OCI-LY7 (cell line): ENCODE data around the gene DPEP2NB. TPM values are rescaled to one million over a fixed set of nuclear protein-coding genes. Genes with fewer than 3 reads are reported as not detected.
"Not testable (repeated sequence)": the region's sequence is repeated elsewhere in the genome, so short reads cannot be mapped to it uniquely, and the experiment has no call there.

Experiments
- BruUV-seq: library from RNA; stranded (reverse); fragments of 400-500 nt; replicated peaks from 2 replicates; lab custom pipeline; 2021; lab: Mats Ljungman, UMichigan
- CTCF ChIA-PET: fragments of 300-600 bp; sonication (Branson Sonifier 250); formaldehyde crosslinking; loops from one replicate; lab custom pipeline; 2022; ENCODE audit warnings: antibody characterized with exemption; ENCODE audit not compliant: unreplicated experiment; lab: Charles Lee
- POLR2A ChIA-PET: fragments of 300-600 bp; sonication (Branson Sonifier 250); formaldehyde crosslinking; loops from one replicate; lab custom pipeline; 2022; ENCODE audit warnings: antibody characterized with exemption; lab: Charles Lee
- DNase-seq: peaks from one replicate; pipeline ENCODE4 v3.0.0-alpha.2; 2015; ENCODE audit warnings: low spot score
- H2AFZ ChIP-seq: fragments of 200-600 bp; sonication (generic), shearing (Covaris generic); 2 replicates; pipeline ENCODE4 v1.6.1; 2014; ENCODE audit warnings: mild to moderate bottlenecking, antibody characterized with exemption, low read length, moderate library complexity
- H3K27ac ChIP-seq: fragments of 200-600 bp; sonication (generic); 2 replicates; pipeline ENCODE4 v1.5.1; 2014; ENCODE audit warnings: mixed run types, low read depth, mild to moderate bottlenecking, moderate library complexity, low read length, inconsistent platforms; ENCODE audit not compliant: poor library complexity, severe bottlenecking
- H3K36me3 ChIP-seq: fragments of 200-600 bp; sonication (generic); 2 replicates; pipeline ENCODE4 v1.6.1; 2014; ENCODE audit warnings: mild to moderate bottlenecking, antibody characterized with exemption, low read length, moderate library complexity, mixed read lengths; ENCODE audit not compliant: insufficient read depth
- H3K4me1 ChIP-seq: fragments of 200-600 bp; sonication (generic); 2 replicates; pipeline ENCODE4 v1.5.1; 2014; ENCODE audit warnings: mild to moderate bottlenecking, low read length; ENCODE audit not compliant: insufficient read depth, poor library complexity, severe bottlenecking
- H3K4me2 ChIP-seq: fragments of 200-600 bp; sonication (generic); 2 replicates; pipeline ENCODE4 v1.6.1; 2014; ENCODE audit warnings: mild to moderate bottlenecking, low read length
- H3K4me3 ChIP-seq: fragments of 200-600 bp; sonication (generic); 2 replicates; pipeline ENCODE4 v1.5.1; 2014; ENCODE audit warnings: mild to moderate bottlenecking, low read depth, low read length; ENCODE audit not compliant: poor library complexity, severe bottlenecking
- H3K79me2 ChIP-seq: fragments of 200-600 bp; sonication (generic); 2 replicates; pipeline ENCODE4 v1.6.1; 2016; ENCODE audit warnings: low read depth, mild to moderate bottlenecking, low read length, moderate library complexity, mixed read lengths; ENCODE audit not compliant: insufficient read depth
- H3K9me2 ChIP-seq: fragments of 200-600 bp; sonication (generic); 2 replicates; pipeline ENCODE4 v1.6.1; 2016; ENCODE audit warnings: mild to moderate bottlenecking, low read length, mixed read lengths; ENCODE audit not compliant: insufficient read depth
- H3K9me3 ChIP-seq: fragments of 200-600 bp; sonication (generic); 2 replicates; pipeline ENCODE4 v1.6.1; 2014; ENCODE audit warnings: mild to moderate bottlenecking, mixed run types, low read length, mixed read lengths
- H4K20me1 ChIP-seq: fragments of 200-600 bp; sonication (generic); 2 replicates; pipeline ENCODE4 v1.6.1; 2014; ENCODE audit warnings: mild to moderate bottlenecking, antibody characterized with exemption, low read length, moderate library complexity, mixed read lengths; ENCODE audit not compliant: insufficient read depth
- EZH2phosphoT487 ChIP-seq: fragments of 200-600 bp; sonication (generic); IDR thresholded peaks from 2 replicates; pipeline ENCODE4 v1.6.1; 2018; ENCODE audit warnings: low read depth, borderline replicate concordance, mild to moderate bottlenecking, mixed run types, antibody characterized with exemption, low read length, moderate library complexity, mixed read lengths
- intact Hi-C: fragments of 100-400 bp; cut with micrococcal nuclease; formaldehyde crosslinking; loops from one replicate; pipeline ENCODE4 v1.10.0; 2022; ENCODE audit not compliant: unreplicated experiment
- total RNA-seq, 2 experiments: library from RNA; depleted of rRNA in 1 of 2; stranded (reverse); fragments of >200 nt in 1 of 2; shearing (Covaris generic) in 1 of 2; gene quantifications; 2 replicates each; pipeline ENCODE4 v1.2.3, GENCODE V29; 2014 to 2022
- TF ChIP-seq, protein P1 (sequence below): fragments of 200-600 bp; sonication (generic); conservative IDR thresholded peaks from 2 replicates; pipeline ENCODE4 v1.5.1; 2014; ENCODE audit warnings: mild to moderate bottlenecking, antibody characterized with exemption, low read length, moderate library complexity, mixed read lengths

The DPEP2NB gene
- total RNA-seq, 2 experiments from 2014 or later, result not detected

DNA sequence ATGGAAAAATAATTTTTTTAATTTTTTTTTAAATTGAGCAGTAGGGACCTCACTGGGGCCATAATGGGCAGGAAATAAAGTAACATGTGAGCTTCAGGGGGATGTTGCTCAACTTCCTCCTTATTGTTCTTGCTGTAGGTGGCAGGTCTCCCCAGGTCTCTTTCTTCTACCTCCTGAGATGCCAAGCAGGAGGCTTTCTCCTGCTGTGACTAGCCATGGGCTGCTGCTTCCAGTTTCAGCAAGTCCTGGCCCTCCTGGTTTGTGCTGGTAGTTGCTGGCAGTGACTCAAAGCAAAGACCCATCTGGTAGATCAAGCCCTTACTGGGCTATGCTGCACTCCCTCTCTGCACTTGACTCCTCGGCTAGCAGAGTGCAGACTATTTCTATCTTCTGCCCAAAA is 2.3 kb downstream of the DPEP2NB start:
- H2AFZ ChIP-seq, result peak overlapping the region; percentile 84
- no peak overlapping the region for H3K4me3 ChIP-seq
- peak; percentile 58 for DNase-seq
- no peak overlapping the region for H3K27ac ChIP-seq
- TF ChIP-seq, protein P1, sequence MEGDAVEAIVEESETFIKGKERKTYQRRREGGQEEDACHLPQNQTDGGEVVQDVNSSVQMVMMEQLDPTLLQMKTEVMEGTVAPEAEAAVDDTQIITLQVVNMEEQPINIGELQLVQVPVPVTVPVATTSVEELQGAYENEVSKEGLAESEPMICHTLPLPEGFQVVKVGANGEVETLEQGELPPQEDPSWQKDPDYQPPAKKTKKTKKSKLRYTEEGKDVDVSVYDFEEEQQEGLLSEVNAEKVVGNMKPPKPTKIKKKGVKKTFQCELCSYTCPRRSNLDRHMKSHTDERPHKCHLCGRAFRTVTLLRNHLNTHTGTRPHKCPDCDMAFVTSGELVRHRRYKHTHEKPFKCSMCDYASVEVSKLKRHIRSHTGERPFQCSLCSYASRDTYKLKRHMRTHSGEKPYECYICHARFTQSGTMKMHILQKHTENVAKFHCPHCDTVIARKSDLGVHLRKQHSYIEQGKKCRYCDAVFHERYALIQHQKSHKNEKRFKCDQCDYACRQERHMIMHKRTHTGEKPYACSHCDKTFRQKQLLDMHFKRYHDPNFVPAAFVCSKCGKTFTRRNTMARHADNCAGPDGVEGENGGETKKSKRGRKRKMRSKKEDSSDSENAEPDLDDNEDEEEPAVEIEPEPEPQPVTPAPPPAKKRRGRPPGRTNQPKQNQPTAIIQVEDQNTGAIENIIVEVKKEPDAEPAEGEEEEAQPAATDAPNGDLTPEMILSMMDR, result no peak
- no peak for TF ChIP-seq EZH2phosphoT487
- no peaks in the 10 kb centered on the region for H3K9me2 ChIP-seq
- H3K36me3 ChIP-seq, result no peaks in the 10 kb centered on the region
- H3K4me1 ChIP-seq, result peaks cover 16% of the 10 kb centered on the region
- POLR2A ChIA-PET, result interaction anchor here (0.5 to 0.8 kb wide), 2 partner anchors 13 to 30 kb away, joined by 3 read pairs; no protein-coding TSS in a partner anchor
- H3K4me2 ChIP-seq, result peak overlapping the region; percentile 16; the same call in 1 of the 2 replicates
- H4K20me1 ChIP-seq, result no peaks in the 10 kb centered on the region
- no TSS peak for BruUV-seq
- CTCF ChIA-PET, result interaction anchor here (0.8 kb wide), 1 partner anchor 10 kb away, joined by 3 read pairs; no protein-coding TSS in a partner anchor
- intact Hi-C loops, result no loop called here
- H3K9me3 ChIP-seq, result no peaks in the 10 kb centered on the region
- no peaks in the 10 kb centered on the region for H3K79me2 ChIP-seq

DNA sequence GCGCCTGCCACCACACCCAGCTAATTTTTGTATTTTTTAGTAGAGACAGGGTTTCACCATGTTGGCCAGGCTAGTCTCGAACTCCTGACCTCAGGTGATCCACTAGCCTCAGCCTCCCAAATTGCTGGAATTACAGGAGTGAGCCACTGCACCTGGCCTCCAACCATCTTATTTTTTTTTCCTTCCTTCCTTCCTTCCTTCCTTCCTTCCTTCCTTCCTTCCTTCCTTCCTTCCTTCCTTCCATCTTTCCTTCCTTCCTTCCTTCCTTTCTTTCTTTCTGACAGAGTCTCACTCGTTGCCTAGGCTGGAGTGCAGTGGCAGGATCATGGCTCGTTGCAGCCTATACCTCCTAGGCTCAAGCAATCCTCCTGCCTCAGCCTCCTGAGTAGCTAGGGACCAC is 5.8 kb downstream of the DPEP2NB start:
- H4K20me1 ChIP-seq, POLR2A ChIA-PET, H3K27ac ChIP-seq, BruUV-seq, H3K4me3 ChIP-seq, CTCF ChIA-PET, H3K4me2 ChIP-seq, H3K36me3 ChIP-seq, DNase-seq, H3K9me2 ChIP-seq, intact Hi-C loops, H3K79me2 ChIP-seq, H3K9me3 ChIP-seq, H2AFZ ChIP-seq: not testable (repeated sequence)
- peaks cover 24% of the 10 kb centered on the region for H3K4me1 ChIP-seq

GRCh38 chr16:68009157-68009735 is 6.5 kb downstream of the DPEP2NB start:
- H3K4me3 ChIP-seq, result no peak overlapping the region
- CTCF ChIA-PET, result no interaction called here
- intact Hi-C loops, result no loop called here

More at GRCh38 chr16:68009157-68009735, 6.5 kb downstream of the DPEP2NB start:
- H2AFZ ChIP-seq, result no peak overlapping the region
- no peaks in the 10 kb centered on the region for H3K9me2 ChIP-seq
- no peak overlapping the region for H3K27ac ChIP-seq
- H3K79me2 ChIP-seq, result no peaks in the 10 kb centered on the region
- H4K20me1 ChIP-seq, result no peaks in the 10 kb centered on the region
- no peaks in the 10 kb centered on the region for H3K9me3 ChIP-seq
- H3K4me1 ChIP-seq, result peaks cover 19% of the 10 kb centered on the region
- POLR2A ChIA-PET, result no interaction called here
- no peak for DNase-seq
- no TSS peak for BruUV-seq
- no peaks in the 10 kb centered on the region for H3K36me3 ChIP-seq
- no peak for TF ChIP-seq EZH2phosphoT487
- TF ChIP-seq, protein P1, result no peak
- H3K4me2 ChIP-seq, result no peak overlapping the region
